Stomach (tissue), 9 donors: ENCODE data around the gene CCDC121. TPM values are rescaled to one million over a fixed set of nuclear protein-coding genes. Genes with fewer than 3 reads are reported as not detected.

ENCODE experiments used
- DNase-seq, 2 donors: peaks; one replicate each; pipeline versions ENCODE4 v3.0.0 to v3.0.0-alpha.2; 2013 to 2019
- H3K27ac ChIP-seq, 5 donors: fragments of 200-600 bp in 4 of 5; sonication (generic) in 4 of 5; one replicate each; pipeline ENCODE4 v1.5.1; 2013 to 2019; ENCODE audit warnings: mild to moderate bottlenecking in 1 of 5, moderate library complexity in 1 of 5
- H3K27me3 ChIP-seq, 3 donors: fragments of 200-600 bp; sonication (generic); one replicate each; pipeline ENCODE4 v1.5.1; 2017 to 2019; ENCODE audit warnings: mixed run types in 1 of 3
- H3K36me3 ChIP-seq, 4 donors: fragments of 200-600 bp; sonication (generic); 1 replicate in 3 of 4; 2 replicates in 1 of 4; pipeline ENCODE4 v1.5.1; 2016 to 2019
- H3K4me1 ChIP-seq, 4 donors: fragments of 200-600 bp; sonication (generic); one replicate each; pipeline ENCODE4 v1.5.1; 2016 to 2019
- H3K4me3 ChIP-seq, 4 donors: fragments of 200-600 bp; sonication (generic) in 3 of 4; one replicate each; pipeline ENCODE4 v1.5.1; 2016 to 2019; ENCODE audit warnings: mild to moderate bottlenecking in 1 of 4
- H3K9me3 ChIP-seq, 4 donors: fragments of 200-600 bp; sonication (generic); one replicate each; pipeline ENCODE4 v1.5.1; 2016 to 2019
- CTCF ChIP-seq, 7 experiments: fragments of 450-650 bp in 4 of 7; fragments of 200-600 bp in 3 of 7; sonication (generic) in 3 of 7; IDR thresholded peaks; one replicate each; pipeline ENCODE4 v1.5.1; 2016 to 2019; ENCODE audit warnings: antibody characterized with exemption in 7 of 7, control low read depth in 2 of 7, mild to moderate bottlenecking in 1 of 7
- EP300 ChIP-seq: sonication (generic); formaldehyde crosslinking; IDR thresholded peaks from one replicate; pipeline ENCODE4 v1.6.1; 2017; ENCODE audit warnings: antibody characterized with exemption
- POLR2A ChIP-seq, 4 donors: fragments of 450-650 bp; IDR thresholded peaks; one replicate each; pipeline ENCODE4 v1.6.1; 2016; ENCODE audit warnings: antibody characterized with exemption in 4 of 4, control low read depth in 2 of 4, mild to moderate bottlenecking in 1 of 4, moderate library complexity in 1 of 4
- POLR2AphosphoS5 ChIP-seq, 3 donors: sonication (generic); formaldehyde crosslinking; IDR thresholded peaks; one replicate each; pipeline ENCODE4 v1.6.1; 2016; ENCODE audit warnings: antibody characterized with exemption in 3 of 3
- WGBS, 5 donors: extraction: QIAGEN DNeasy Blood & Tissue Kit in 3 of 5; methylation state at CpG; one replicate each; pipeline versions ENCODE4 v1.1.5 to v1.1.7; 2013 to 2018; 5-methylcytosine and 5-hydroxymethylcytosine counted together
- intact Hi-C: fragments of 100-400 bp; cut with DNase I; formaldehyde crosslinking; loops from one replicate; pipeline ENCODE4 v1.15.1; 2023; ENCODE audit warnings: low total_unique reads
- polyA plus RNA-seq, 3 donors: library from polyadenylated mRNA; stranded (reverse); fragments of 200-250 nt; gene quantifications; one replicate each; pipeline ENCODE4 v1.2.3, GENCODE V29; 2013
- total RNA-seq, 5 donors: library from RNA; depleted of rRNA; stranded (reverse); fragments of >200 nt; gene quantifications; one replicate each; pipeline versions ENCODE4 v1.1.0 to v1.2.3, GENCODE V29; 2014 to 2016
- donor health status: healthy with polysubstance abuse.
- donor health status: Bipolar disorder and iron deficiency.
- donor health status: healthy.

CCDC121 gene
- total and polyA plus RNA-seq, 8 donors, result 0.87 to 3.1 (median 1.9) TPM

GRCh38 chr2:27622921-27623384 lies 5.9 kb downstream of the CCDC121 start:
- Histone ChIP-seq H3K4me3 (no peak overlapping the region), H3K27ac (no peak overlapping the region), H3K4me1 (peaks cover 4 to 13% (median 6%) of the 10 kb centered on the region in 4 donors), H3K27me3 (no peaks in the 10 kb centered on the region), H3K36me3 (peaks cover 31 to 70% (median 69%) of the 10 kb centered on the region in 4 donors), H3K9me3 (no peaks in the 10 kb centered on the region)
- peak in 1 of 2 donors; percentile 9 for DNase-seq
- WGBS, 5 donors, result 77 to 92% (median 85%) methylated on average over 3 of the region's 3 CpGs
- intact Hi-C loops, result no loop called here
- TF ChIP-seq EP300 (no peak), CTCF (IDR thresholded peaks at IDR 0.05) (no peak), POLR2A (IDR thresholded peaks at IDR 0.05) (no peak), POLR2AphosphoS5 (IDR thresholded peaks at IDR 0.05) (no peak)

- WGBS, 5 donors, result 61 to 71% (median 65%) methylated on average over 1 of the region's 1 CpG
- H3K27me3 ChIP-seq, result no peaks in the 10 kb centered on the region
- no peaks in the 10 kb centered on the region for H3K4me1 ChIP-seq
- DNase-seq, result no peak
- intact Hi-C loops, result no loop called here
- peaks cover 45 to 84% (median 83%) of the 10 kb centered on the region in 4 donors for H3K36me3 ChIP-seq
- TF ChIP-seq EP300, result no peak
- TF ChIP-seq POLR2A (IDR thresholded peaks at IDR 0.05), result no peak
- no peak overlapping the region for H3K4me3 ChIP-seq
- no peak overlapping the region for H3K27ac ChIP-seq
- H3K9me3 ChIP-seq, result no peaks in the 10 kb centered on the region
Observed at GRCh38 chr2:27621524-27621923, 7.3 kb downstream of the CCDC121 start.

- peaks cover 41 to 93% (median 88%) of the 10 kb centered on the region in 4 donors for H3K36me3 ChIP-seq
- no peaks in the 10 kb centered on the region for H3K9me3 ChIP-seq
- DNase-seq, result no peak
- TF ChIP-seq CTCF (IDR thresholded peaks at IDR 0.05) (no peak), POLR2AphosphoS5 (IDR thresholded peaks at IDR 0.05) (no peak), EP300 (no peak), POLR2A (IDR thresholded peaks at IDR 0.05) (no peak)
- no peaks in the 10 kb centered on the region for H3K27me3 ChIP-seq
- 91 to 99% (median 98%) methylated on average over 3 of the region's 3 CpGs for WGBS, 5 donors
- intact Hi-C loops, result no loop called here
- H3K4me3 ChIP-seq, result no peak overlapping the region
- H3K27ac ChIP-seq, result no peak overlapping the region
- H3K4me1 ChIP-seq, result no peaks in the 10 kb centered on the region
Observed at GRCh38 chr2:27615316-27615715, 13.5 kb downstream of the CCDC121 start.

GRCh38 chr2:27613985-27614384 lies 14.8 kb downstream of the CCDC121 start:
- Histone ChIP-seq H3K4me1 (no peaks in the 10 kb centered on the region), H3K9me3 (no peaks in the 10 kb centered on the region), H3K4me3 (no peak overlapping the region), H3K27me3 (no peaks in the 10 kb centered on the region), H3K27ac (no peak overlapping the region), H3K36me3 (peaks cover 37 to 92% (median 87%) of the 10 kb centered on the region in 4 donors)
- WGBS, 5 donors, result 94 to 99% (median 96%) methylated on average over 2 of the region's 2 CpGs
- TF ChIP-seq POLR2AphosphoS5 (IDR thresholded peaks at IDR 0.05) (no peak), EP300 (no peak), CTCF (IDR thresholded peaks at IDR 0.05) (no peak), POLR2A (IDR thresholded peaks at IDR 0.05) (no peak)
- DNase-seq, result no peak
- intact Hi-C loops, result no loop called here

- H3K27me3 ChIP-seq, result no peaks in the 10 kb centered on the region
- no peaks in the 10 kb centered on the region for H3K4me1 ChIP-seq
- 84 to 95% (median 91%) methylated on average over 2 of the region's 2 CpGs for WGBS, 5 donors
- H3K36me3 ChIP-seq, result peaks cover 59 to 93% (median 91%) of the 10 kb centered on the region in 4 donors
- intact Hi-C loops, result no loop called here
- DNase-seq, result no peak
- no peaks in the 10 kb centered on the region for H3K9me3 ChIP-seq
- H3K4me3 ChIP-seq, result no peak overlapping the region
- no peak overlapping the region for H3K27ac ChIP-seq
- no peak for TF ChIP-seq POLR2A (IDR thresholded peaks at IDR 0.05)
- no peak for TF ChIP-seq CTCF (IDR thresholded peaks at IDR 0.05)
- no peak for TF ChIP-seq EP300
- TF ChIP-seq POLR2AphosphoS5 (IDR thresholded peaks at IDR 0.05), result no peak
Observed at GRCh38 chr2:27606611-27607010, 22.2 kb downstream of the CCDC121 start.
